OCI-LY1 (cell line): ENCODE measurements around the gene ELOF1.

Source experiments
- H2AFZ ChIP-seq: fragments of 200-600 bp; sonication (generic), shearing (Covaris generic); 2 replicates; pipeline ENCODE4 v1.6.0; 2014; ENCODE audit warnings: antibody characterized with exemption, mild to moderate bottlenecking, low read length
- H3F3A ChIP-seq: fragments of 200-600 bp; sonication (generic), shearing (Covaris generic); 2 replicates; pipeline ENCODE4 v1.6.0; 2014; ENCODE audit warnings: mild to moderate bottlenecking, antibody characterized with exemption, low read length, moderate library complexity; ENCODE audit not compliant: insufficient read depth
- H3K27ac ChIP-seq: fragments of 200-600 bp; sonication (generic); 2 replicates; pipeline ENCODE4 v1.5.1; 2014; ENCODE audit warnings: low read length, mixed run types, mild to moderate bottlenecking, low read depth; ENCODE audit not compliant: poor library complexity, severe bottlenecking
- H3K27me3 ChIP-seq: fragments of 200-600 bp; sonication (generic); 2 replicates; pipeline ENCODE4 v1.6.0; 2014; ENCODE audit warnings: antibody characterized with exemption, mild to moderate bottlenecking, low read length, moderate library complexity; ENCODE audit not compliant: insufficient read depth
- H3K36me3 ChIP-seq: fragments of 200-600 bp; sonication (generic); 2 replicates; pipeline ENCODE4 v1.6.1; 2014; ENCODE audit warnings: mild to moderate bottlenecking, antibody characterized with exemption, low read length, moderate library complexity, mixed read lengths; ENCODE audit not compliant: insufficient read depth
- H3K4me1 ChIP-seq: fragments of 200-600 bp; sonication (generic); 2 replicates; pipeline ENCODE4 v1.5.1; 2014; ENCODE audit warnings: mild to moderate bottlenecking, low read length, moderate library complexity; ENCODE audit not compliant: insufficient read depth, severe bottlenecking
- H3K4me2 ChIP-seq: fragments of 200-600 bp; sonication (generic), shearing (Covaris generic); 2 replicates; pipeline ENCODE4 v1.6.1; 2014; ENCODE audit warnings: low read length
- H3K4me3 ChIP-seq: fragments of 200-600 bp; sonication (generic); 2 replicates; pipeline ENCODE4 v1.5.1; 2014; ENCODE audit warnings: low read length, low read depth, mild to moderate bottlenecking, mixed read lengths; ENCODE audit not compliant: poor library complexity, severe bottlenecking
- H3K79me2 ChIP-seq: fragments of 200-600 bp; shearing (Covaris generic); 2 replicates; pipeline ENCODE4 v1.6.1; 2016; ENCODE audit warnings: mixed run types, low read length, mixed read lengths; ENCODE audit not compliant: insufficient read depth
- H3K9ac ChIP-seq: fragments of 200-600 bp; sonication (generic), shearing (Covaris generic); 2 replicates; pipeline ENCODE4 v1.6.1; 2014; ENCODE audit warnings: mild to moderate bottlenecking, low read length, mixed read lengths
- H3K9me2 ChIP-seq: fragments of 200-600 bp; sonication (generic), shearing (Covaris generic); 2 replicates; pipeline ENCODE4 v1.6.1; 2014; ENCODE audit warnings: low read depth, mild to moderate bottlenecking, low read length, mixed read lengths
- H3K9me3 ChIP-seq: fragments of 200-600 bp; shearing (Covaris generic); 2 replicates; pipeline ENCODE4 v1.6.1; 2014; ENCODE audit warnings: low read length, mixed read lengths
- H4K20me1 ChIP-seq: fragments of 200-600 bp; sonication (generic), shearing (Covaris generic); 2 replicates; pipeline ENCODE4 v1.6.0; 2016; ENCODE audit warnings: mild to moderate bottlenecking, low read length; ENCODE audit not compliant: insufficient read depth
- EZH2 ChIP-seq: fragments of 200-600 bp; sonication (generic), shearing (Covaris generic); IDR thresholded peaks from 2 replicates; pipeline ENCODE4 v1.8.0; 2017; ENCODE audit warnings: borderline replicate concordance, mixed run types, mild to moderate bottlenecking, antibody characterized with exemption, low read length, moderate library complexity, mixed read lengths
- TF ChIP-seq, protein P1 (sequence below): fragments of 200-600 bp; sonication (generic), shearing (Covaris generic); IDR thresholded peaks from 2 replicates; pipeline ENCODE4 v1.5.1; 2017; ENCODE audit warnings: mild to moderate bottlenecking, antibody characterized with exemption, low read length, moderate library complexity, mixed read lengths

Gene ELOF1

DNA sequence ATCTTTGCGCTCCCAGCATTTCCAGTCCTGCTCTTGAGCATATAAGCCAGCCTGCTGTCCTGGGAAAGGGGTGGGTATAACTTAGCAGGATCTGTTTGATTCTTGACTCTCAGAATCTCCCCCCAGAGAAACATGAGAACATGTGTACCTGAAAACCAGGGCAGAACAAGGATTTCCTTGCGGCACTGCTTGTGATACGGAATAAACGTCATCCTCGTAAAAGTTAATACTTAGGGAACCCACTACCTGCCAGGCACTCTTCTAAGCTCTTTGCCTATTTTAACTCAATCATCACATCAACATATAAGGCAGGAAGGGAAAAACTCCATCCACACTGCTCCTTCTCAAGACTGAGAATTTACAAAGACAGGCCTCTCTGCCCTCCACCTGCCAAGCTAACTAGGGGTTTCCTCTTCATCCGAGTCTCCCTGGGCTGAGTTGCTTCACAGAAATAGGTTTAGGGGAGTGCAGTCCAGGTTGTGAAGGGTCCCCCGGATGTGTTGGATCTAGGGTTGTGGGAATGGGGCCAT is 54.5 kb downstream of the ELOF1 start:
- TF ChIP-seq, protein P1, sequence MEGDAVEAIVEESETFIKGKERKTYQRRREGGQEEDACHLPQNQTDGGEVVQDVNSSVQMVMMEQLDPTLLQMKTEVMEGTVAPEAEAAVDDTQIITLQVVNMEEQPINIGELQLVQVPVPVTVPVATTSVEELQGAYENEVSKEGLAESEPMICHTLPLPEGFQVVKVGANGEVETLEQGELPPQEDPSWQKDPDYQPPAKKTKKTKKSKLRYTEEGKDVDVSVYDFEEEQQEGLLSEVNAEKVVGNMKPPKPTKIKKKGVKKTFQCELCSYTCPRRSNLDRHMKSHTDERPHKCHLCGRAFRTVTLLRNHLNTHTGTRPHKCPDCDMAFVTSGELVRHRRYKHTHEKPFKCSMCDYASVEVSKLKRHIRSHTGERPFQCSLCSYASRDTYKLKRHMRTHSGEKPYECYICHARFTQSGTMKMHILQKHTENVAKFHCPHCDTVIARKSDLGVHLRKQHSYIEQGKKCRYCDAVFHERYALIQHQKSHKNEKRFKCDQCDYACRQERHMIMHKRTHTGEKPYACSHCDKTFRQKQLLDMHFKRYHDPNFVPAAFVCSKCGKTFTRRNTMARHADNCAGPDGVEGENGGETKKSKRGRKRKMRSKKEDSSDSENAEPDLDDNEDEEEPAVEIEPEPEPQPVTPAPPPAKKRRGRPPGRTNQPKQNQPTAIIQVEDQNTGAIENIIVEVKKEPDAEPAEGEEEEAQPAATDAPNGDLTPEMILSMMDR, result no peak
- TF ChIP-seq EZH2, result no peak
- Histone ChIP-seq H3K4me1 (peaks cover 28% of the 10 kb centered on the region), H3K79me2 (no peaks in the 10 kb centered on the region), H3K36me3 (no peaks in the 10 kb centered on the region), H3K9ac (peak overlapping the region; percentile 77), H3K4me3 (peak overlapping the region; percentile 84), H2AFZ (no peak overlapping the region), H3K9me2 (no peaks in the 10 kb centered on the region), H3K9me3 (no peaks in the 10 kb centered on the region), H3K27me3 (no peaks in the 10 kb centered on the region), H3K27ac (peak overlapping the region; percentile 35), H3K4me2 (peak overlapping the region; percentile 88), H3F3A (no peaks in the 10 kb centered on the region), H4K20me1 (no peaks in the 10 kb centered on the region)
